Measurements from ENCODE around the gene RHOB. TPM values are rescaled to one million over a fixed set of nuclear protein-coding genes. Genes with fewer than 3 reads are reported as not detected.

The RHOB gene
- polyA plus RNA-seq, 1 donor from 2014 or later: 205 TPM

DNA sequence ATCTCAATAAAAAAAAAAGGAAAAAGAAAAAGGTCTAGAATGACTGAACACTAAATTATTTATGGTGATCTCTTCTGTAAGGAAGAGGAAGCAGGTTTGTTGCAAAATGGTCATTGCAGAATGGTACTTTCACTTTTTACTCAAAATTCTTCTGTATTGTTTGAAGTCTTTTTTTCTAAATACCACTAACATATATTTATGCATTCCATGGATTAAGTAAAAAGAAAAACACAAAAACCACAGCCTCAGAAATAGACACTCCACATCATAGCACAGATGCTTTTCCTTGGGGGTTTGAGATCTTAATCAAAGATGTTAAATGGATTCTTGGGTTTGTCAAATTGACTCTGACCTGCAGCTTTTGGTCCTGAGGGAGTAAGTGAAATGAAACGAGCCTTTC is 47.4 kb downstream of the RHOB start:
- Histone ChIP-seq H3K4me3 (ENCODE audit: low read length) (no peak overlapping the region), H3K4me2 (ENCODE audit: low read length) (no peak overlapping the region), H3K36me3 (ENCODE audit: insufficient read depth, low read length) (no peaks in the 10 kb centered on the region), H3K27me3 (ENCODE audit: insufficient read depth, low read depth, low read length) (no peaks in the 10 kb centered on the region), H2AFZ (ENCODE audit: low read depth, low read length) (no peak overlapping the region), H3F3A (ENCODE audit: insufficient read depth, low read length, poor library complexity, severe bottlenecking) (no peaks in the 10 kb centered on the region), H3K9ac (ENCODE audit: low read length) (no peak overlapping the region), H3K79me2 (replicated peaks; ENCODE audit: insufficient read depth, low read length) (no peaks in the 10 kb centered on the region), H3K9me3 (ENCODE audit: low read length) (no peaks in the 10 kb centered on the region), H3K27ac (ENCODE audit: low read length) (no peak overlapping the region), H3K9me2 (ENCODE audit: insufficient read depth, low read length) (no peaks in the 10 kb centered on the region), H4K20me1 (ENCODE audit: insufficient read depth) (no peaks in the 10 kb centered on the region)
- TF ChIP-seq POLR2AphosphoS5 (IDR thresholded peaks at IDR 0.05): no peak
- no peak for TF ChIP-seq RAD21 (conservative IDR thresholded peaks at IDR 0.05)
- TF ChIP-seq MXI1 (conservative IDR thresholded peaks at IDR 0.05; ENCODE audit: poor library complexity, severe bottlenecking): no peak
- no peak for TF ChIP-seq SMC3 (conservative IDR thresholded peaks at IDR 0.05; ENCODE audit: poor library complexity)
- no peak for TF ChIP-seq EP300 (conservative IDR thresholded peaks at IDR 0.05; ENCODE audit: poor library complexity, severe bottlenecking)
- TF ChIP-seq, protein P1, sequence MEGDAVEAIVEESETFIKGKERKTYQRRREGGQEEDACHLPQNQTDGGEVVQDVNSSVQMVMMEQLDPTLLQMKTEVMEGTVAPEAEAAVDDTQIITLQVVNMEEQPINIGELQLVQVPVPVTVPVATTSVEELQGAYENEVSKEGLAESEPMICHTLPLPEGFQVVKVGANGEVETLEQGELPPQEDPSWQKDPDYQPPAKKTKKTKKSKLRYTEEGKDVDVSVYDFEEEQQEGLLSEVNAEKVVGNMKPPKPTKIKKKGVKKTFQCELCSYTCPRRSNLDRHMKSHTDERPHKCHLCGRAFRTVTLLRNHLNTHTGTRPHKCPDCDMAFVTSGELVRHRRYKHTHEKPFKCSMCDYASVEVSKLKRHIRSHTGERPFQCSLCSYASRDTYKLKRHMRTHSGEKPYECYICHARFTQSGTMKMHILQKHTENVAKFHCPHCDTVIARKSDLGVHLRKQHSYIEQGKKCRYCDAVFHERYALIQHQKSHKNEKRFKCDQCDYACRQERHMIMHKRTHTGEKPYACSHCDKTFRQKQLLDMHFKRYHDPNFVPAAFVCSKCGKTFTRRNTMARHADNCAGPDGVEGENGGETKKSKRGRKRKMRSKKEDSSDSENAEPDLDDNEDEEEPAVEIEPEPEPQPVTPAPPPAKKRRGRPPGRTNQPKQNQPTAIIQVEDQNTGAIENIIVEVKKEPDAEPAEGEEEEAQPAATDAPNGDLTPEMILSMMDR (IDR thresholded peaks at IDR 0.05; ENCODE audit: poor library complexity, severe bottlenecking): no peak
- no peak for TF ChIP-seq TAF1 (IDR thresholded peaks at IDR 0.05; ENCODE audit: low read depth)
- TF ChIP-seq EZH2 (IDR thresholded peaks at IDR 0.05; ENCODE audit: borderline replicate concordance, insufficient read depth, low read length, poor library complexity, severe bottlenecking): no peak
- TF ChIP-seq, protein P2, sequence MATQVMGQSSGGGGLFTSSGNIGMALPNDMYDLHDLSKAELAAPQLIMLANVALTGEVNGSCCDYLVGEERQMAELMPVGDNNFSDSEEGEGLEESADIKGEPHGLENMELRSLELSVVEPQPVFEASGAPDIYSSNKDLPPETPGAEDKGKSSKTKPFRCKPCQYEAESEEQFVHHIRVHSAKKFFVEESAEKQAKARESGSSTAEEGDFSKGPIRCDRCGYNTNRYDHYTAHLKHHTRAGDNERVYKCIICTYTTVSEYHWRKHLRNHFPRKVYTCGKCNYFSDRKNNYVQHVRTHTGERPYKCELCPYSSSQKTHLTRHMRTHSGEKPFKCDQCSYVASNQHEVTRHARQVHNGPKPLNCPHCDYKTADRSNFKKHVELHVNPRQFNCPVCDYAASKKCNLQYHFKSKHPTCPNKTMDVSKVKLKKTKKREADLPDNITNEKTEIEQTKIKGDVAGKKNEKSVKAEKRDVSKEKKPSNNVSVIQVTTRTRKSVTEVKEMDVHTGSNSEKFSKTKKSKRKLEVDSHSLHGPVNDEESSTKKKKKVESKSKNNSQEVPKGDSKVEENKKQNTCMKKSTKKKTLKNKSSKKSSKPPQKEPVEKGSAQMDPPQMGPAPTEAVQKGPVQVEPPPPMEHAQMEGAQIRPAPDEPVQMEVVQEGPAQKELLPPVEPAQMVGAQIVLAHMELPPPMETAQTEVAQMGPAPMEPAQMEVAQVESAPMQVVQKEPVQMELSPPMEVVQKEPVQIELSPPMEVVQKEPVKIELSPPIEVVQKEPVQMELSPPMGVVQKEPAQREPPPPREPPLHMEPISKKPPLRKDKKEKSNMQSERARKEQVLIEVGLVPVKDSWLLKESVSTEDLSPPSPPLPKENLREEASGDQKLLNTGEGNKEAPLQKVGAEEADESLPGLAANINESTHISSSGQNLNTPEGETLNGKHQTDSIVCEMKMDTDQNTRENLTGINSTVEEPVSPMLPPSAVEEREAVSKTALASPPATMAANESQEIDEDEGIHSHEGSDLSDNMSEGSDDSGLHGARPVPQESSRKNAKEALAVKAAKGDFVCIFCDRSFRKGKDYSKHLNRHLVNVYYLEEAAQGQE (IDR thresholded peaks at IDR 0.05; ENCODE audit: borderline replicate concordance): no peak

DNA sequence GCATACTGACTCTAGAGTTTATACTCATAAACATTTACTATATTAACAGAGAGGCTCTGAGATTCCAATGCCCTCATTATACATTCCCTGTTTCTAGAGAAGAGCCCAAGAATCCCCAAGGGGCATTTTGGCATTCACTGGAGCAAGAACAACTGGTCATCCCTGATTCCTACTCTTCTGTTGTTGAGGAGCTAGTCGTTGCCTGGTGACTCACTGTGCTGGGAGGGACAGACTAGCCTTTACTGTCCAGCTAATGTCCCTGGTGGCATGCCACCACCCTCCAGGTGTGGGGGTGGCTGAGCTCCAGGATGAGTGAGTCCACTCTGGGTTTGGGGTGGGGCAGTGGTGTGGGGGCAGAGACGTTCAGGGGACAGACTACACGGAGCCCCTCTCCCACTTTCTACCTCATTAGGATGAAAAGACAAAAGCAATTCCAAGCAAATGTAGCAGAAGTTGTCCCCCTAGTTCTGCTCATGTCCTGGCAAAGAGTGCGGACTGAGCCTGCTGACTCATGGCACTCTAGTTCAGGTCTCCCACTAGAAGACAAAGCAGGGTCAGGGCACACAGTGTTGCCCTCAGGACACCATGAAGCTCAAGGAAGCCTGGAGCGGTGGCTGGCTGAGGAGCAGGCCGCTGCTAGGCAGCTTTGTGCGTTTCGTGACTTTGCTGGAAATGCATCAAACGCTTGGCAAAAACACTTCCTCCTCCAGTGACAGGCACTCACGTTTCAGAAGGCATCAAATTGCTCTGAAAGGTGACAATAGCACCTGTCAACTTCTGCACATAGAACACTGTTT is 49.4 kb downstream of the RHOB start:
- H3K9ac ChIP-seq (ENCODE audit: low read length): no peak overlapping the region
- no peaks in the 10 kb centered on the region for H3K36me3 ChIP-seq (ENCODE audit: insufficient read depth, low read length)
- no peaks in the 10 kb centered on the region for H3K9me3 ChIP-seq (ENCODE audit: low read length)
- H4K20me1 ChIP-seq (ENCODE audit: insufficient read depth): no peaks in the 10 kb centered on the region
- no peaks in the 10 kb centered on the region for H3K79me2 ChIP-seq (replicated peaks; ENCODE audit: insufficient read depth, low read length)
- H2AFZ ChIP-seq (ENCODE audit: low read depth, low read length): no peak overlapping the region
- TF ChIP-seq, protein P2 (IDR thresholded peaks at IDR 0.05; ENCODE audit: borderline replicate concordance): no peak
- TF ChIP-seq SMC3 (conservative IDR thresholded peaks at IDR 0.05; ENCODE audit: poor library complexity) (no peak), RAD21 (conservative IDR thresholded peaks at IDR 0.05) (no peak), POLR2AphosphoS5 (IDR thresholded peaks at IDR 0.05) (peak; percentile 53), EZH2 (IDR thresholded peaks at IDR 0.05; ENCODE audit: borderline replicate concordance, insufficient read depth, low read length, poor library complexity, severe bottlenecking) (no peak), TAF1 (IDR thresholded peaks at IDR 0.05; ENCODE audit: low read depth) (no peak), EP300 (conservative IDR thresholded peaks at IDR 0.05; ENCODE audit: poor library complexity, severe bottlenecking) (peak; percentile 80)
- TF ChIP-seq, protein P1 (IDR thresholded peaks at IDR 0.05; ENCODE audit: poor library complexity, severe bottlenecking): no peak
- no peaks in the 10 kb centered on the region for H3K27me3 ChIP-seq (ENCODE audit: insufficient read depth, low read depth, low read length)
- H3K4me2 ChIP-seq (ENCODE audit: low read length): no peak overlapping the region
- H3K9me2 ChIP-seq (ENCODE audit: insufficient read depth, low read length): no peaks in the 10 kb centered on the region
- no peaks in the 10 kb centered on the region for H3F3A ChIP-seq (ENCODE audit: insufficient read depth, low read length, poor library complexity, severe bottlenecking)
- peak overlapping the region; percentile 8 for H3K27ac ChIP-seq (ENCODE audit: low read length)
- no peak overlapping the region for H3K4me3 ChIP-seq (ENCODE audit: low read length)
